ENCODE measurements around the gene PDE4A. TPM values are rescaled to one million over a fixed set of nuclear protein-coding genes. Genes with fewer than 3 reads are reported as not detected.

Gene PDE4A
- total and polyA plus RNA-seq, 2 of the 13 experiments (the other 11 are each of a cell fraction or from before 2014, with no cell fraction given), result 1.1 to 4.1 TPM

DNA sequence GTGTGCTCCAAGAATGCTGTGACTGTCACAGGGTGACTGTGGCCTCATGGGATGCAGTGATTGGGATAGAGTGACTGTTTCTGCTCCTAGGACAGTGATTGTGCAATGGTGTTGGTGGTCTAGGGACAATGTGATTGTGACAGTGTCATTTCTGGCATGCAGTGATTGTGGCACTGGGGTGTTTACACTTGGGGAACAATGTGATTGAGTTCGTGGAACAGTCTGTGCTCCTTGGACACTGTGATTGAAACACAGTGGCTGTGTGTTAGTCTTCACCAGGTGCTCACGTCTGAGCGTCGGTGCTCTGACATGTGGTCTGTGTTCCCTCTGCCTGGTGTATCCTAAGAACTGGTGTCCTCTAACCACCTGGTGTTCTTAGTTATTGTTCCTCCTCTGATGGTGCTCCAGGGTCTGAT, 1.7 kb downstream of the PDE4A start (continued):
- TF ChIP-seq, protein P1, sequence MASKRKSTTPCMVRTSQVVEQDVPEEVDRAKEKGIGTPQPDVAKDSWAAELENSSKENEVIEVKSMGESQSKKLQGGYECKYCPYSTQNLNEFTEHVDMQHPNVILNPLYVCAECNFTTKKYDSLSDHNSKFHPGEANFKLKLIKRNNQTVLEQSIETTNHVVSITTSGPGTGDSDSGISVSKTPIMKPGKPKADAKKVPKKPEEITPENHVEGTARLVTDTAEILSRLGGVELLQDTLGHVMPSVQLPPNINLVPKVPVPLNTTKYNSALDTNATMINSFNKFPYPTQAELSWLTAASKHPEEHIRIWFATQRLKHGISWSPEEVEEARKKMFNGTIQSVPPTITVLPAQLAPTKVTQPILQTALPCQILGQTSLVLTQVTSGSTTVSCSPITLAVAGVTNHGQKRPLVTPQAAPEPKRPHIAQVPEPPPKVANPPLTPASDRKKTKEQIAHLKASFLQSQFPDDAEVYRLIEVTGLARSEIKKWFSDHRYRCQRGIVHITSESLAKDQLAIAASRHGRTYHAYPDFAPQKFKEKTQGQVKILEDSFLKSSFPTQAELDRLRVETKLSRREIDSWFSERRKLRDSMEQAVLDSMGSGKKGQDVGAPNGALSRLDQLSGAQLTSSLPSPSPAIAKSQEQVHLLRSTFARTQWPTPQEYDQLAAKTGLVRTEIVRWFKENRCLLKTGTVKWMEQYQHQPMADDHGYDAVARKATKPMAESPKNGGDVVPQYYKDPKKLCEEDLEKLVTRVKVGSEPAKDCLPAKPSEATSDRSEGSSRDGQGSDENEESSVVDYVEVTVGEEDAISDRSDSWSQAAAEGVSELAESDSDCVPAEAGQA (IDR thresholded peaks at IDR 0.05; ENCODE audit: low read depth), result no peak
- TF ChIP-seq, protein P1 (CRISPR knock-in tag; IDR thresholded peaks at IDR 0.05; ENCODE audit: borderline replicate concordance), result no peak
- no peak for TF ChIP-seq ZNF367 (CRISPR knock-in tag; IDR thresholded peaks at IDR 0.05; ENCODE audit: borderline replicate concordance)
- TF ChIP-seq CEBPB (IDR thresholded peaks at IDR 0.05; ENCODE audit: borderline replicate concordance, low read depth, low read length), result peak; percentile 92
- no peak for TF ChIP-seq SOX13 (IDR thresholded peaks at IDR 0.05)
- TF ChIP-seq SOX13 (CRISPR knock-in tag; conservative IDR thresholded peaks at IDR 0.05 in 1 of 2, IDR thresholded peaks at IDR 0.05 in 1 of 2), result peak in 1 of 2 experiments; percentile 34; a peak in 1 of 4 replicates
- no peak for TF ChIP-seq ZNF224 (CRISPR knock-in tag; IDR thresholded peaks at IDR 0.05)
- TF ChIP-seq ZMYM3 (CRISPR knock-in tag; IDR thresholded peaks at IDR 0.05), result no peak
- TF ChIP-seq PAF1 (CRISPR knock-in tag; IDR thresholded peaks at IDR 0.05), result no peak
- TF ChIP-seq ZNF33A (CRISPR knock-in tag; IDR thresholded peaks at IDR 0.05; ENCODE audit: borderline replicate concordance), result no peak
- TF ChIP-seq ZNF292 (CRISPR knock-in tag; IDR thresholded peaks at IDR 0.05; ENCODE audit: borderline replicate concordance, low read depth), result no peak
- TF ChIP-seq ZNF136 (CRISPR knock-in tag; IDR thresholded peaks at IDR 0.05; ENCODE audit: low read depth), result no peak
- TF ChIP-seq CREB1 (IDR thresholded peaks at IDR 0.05), result peak; percentile 0; the same call in 1 of the 2 replicates
- no peak for TF ChIP-seq CREB1 (CRISPR knock-in tag; IDR thresholded peaks at IDR 0.05)
- TF ChIP-seq ZNF768 (CRISPR knock-in tag; IDR thresholded peaks at IDR 0.05), result no peak
- TF ChIP-seq, protein P2, sequence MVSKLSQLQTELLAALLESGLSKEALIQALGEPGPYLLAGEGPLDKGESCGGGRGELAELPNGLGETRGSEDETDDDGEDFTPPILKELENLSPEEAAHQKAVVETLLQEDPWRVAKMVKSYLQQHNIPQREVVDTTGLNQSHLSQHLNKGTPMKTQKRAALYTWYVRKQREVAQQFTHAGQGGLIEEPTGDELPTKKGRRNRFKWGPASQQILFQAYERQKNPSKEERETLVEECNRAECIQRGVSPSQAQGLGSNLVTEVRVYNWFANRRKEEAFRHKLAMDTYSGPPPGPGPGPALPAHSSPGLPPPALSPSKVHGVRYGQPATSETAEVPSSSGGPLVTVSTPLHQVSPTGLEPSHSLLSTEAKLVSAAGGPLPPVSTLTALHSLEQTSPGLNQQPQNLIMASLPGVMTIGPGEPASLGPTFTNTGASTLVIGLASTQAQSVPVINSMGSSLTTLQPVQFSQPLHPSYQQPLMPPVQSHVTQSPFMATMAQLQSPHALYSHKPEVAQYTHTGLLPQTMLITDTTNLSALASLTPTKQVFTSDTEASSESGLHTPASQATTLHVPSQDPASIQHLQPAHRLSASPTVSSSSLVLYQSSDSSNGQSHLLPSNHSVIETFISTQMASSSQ (IDR thresholded peaks at IDR 0.05; ENCODE audit: low read depth), result no peak
- TF ChIP-seq, protein P2 (CRISPR knock-in tag; IDR thresholded peaks at IDR 0.05; ENCODE audit: borderline replicate concordance), result no peak
- TF ChIP-seq, protein P3, sequence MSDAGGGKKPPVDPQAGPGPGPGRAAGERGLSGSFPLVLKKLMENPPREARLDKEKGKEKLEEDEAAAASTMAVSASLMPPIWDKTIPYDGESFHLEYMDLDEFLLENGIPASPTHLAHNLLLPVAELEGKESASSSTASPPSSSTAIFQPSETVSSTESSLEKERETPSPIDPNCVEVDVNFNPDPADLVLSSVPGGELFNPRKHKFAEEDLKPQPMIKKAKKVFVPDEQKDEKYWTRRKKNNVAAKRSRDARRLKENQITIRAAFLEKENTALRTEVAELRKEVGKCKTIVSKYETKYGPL (CRISPR knock-in tag; IDR thresholded peaks at IDR 0.05), result no peak
- TF ChIP-seq, protein P4, sequence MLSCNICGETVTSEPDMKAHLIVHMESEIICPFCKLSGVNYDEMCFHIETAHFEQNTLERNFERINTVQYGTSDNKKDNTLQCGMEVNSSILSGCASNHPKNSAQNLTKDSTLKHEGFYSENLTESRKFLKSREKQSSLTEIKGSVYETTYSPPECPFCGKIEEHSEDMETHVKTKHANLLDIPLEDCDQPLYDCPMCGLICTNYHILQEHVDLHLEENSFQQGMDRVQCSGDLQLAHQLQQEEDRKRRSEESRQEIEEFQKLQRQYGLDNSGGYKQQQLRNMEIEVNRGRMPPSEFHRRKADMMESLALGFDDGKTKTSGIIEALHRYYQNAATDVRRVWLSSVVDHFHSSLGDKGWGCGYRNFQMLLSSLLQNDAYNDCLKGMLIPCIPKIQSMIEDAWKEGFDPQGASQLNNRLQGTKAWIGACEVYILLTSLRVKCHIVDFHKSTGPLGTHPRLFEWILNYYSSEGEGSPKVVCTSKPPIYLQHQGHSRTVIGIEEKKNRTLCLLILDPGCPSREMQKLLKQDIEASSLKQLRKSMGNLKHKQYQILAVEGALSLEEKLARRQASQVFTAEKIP (CRISPR knock-in tag; IDR thresholded peaks at IDR 0.05; ENCODE audit: borderline replicate concordance), result no peak
